GM20000 (cell line): ENCODE results near the gene C3orf33.
"Not testable (repeated sequence)": the region's sequence is repeated elsewhere in the genome, so short reads cannot be mapped to it uniquely, and the experiment has no call there.

Source experiments
- DNase-seq: peaks from one replicate; pipeline ENCODE4 v3.0.0; 2012; ENCODE audit warnings: low spot score
- TF ChIP-seq, protein P1 (sequence below): IDR thresholded peaks from 2 replicates; pipeline ENCODE4 v1.5.1; 2012; ENCODE audit warnings: mild to moderate bottlenecking, control low read depth; ENCODE audit errors: extremely low read depth, missing control alignments

The C3orf33 gene

GRCh38 chr3:155843569-155843968 is 37.5 kb upstream of the C3orf33 start:
- TF ChIP-seq, protein P1, sequence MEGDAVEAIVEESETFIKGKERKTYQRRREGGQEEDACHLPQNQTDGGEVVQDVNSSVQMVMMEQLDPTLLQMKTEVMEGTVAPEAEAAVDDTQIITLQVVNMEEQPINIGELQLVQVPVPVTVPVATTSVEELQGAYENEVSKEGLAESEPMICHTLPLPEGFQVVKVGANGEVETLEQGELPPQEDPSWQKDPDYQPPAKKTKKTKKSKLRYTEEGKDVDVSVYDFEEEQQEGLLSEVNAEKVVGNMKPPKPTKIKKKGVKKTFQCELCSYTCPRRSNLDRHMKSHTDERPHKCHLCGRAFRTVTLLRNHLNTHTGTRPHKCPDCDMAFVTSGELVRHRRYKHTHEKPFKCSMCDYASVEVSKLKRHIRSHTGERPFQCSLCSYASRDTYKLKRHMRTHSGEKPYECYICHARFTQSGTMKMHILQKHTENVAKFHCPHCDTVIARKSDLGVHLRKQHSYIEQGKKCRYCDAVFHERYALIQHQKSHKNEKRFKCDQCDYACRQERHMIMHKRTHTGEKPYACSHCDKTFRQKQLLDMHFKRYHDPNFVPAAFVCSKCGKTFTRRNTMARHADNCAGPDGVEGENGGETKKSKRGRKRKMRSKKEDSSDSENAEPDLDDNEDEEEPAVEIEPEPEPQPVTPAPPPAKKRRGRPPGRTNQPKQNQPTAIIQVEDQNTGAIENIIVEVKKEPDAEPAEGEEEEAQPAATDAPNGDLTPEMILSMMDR = no peak
- no peak for DNase-seq

DNA sequence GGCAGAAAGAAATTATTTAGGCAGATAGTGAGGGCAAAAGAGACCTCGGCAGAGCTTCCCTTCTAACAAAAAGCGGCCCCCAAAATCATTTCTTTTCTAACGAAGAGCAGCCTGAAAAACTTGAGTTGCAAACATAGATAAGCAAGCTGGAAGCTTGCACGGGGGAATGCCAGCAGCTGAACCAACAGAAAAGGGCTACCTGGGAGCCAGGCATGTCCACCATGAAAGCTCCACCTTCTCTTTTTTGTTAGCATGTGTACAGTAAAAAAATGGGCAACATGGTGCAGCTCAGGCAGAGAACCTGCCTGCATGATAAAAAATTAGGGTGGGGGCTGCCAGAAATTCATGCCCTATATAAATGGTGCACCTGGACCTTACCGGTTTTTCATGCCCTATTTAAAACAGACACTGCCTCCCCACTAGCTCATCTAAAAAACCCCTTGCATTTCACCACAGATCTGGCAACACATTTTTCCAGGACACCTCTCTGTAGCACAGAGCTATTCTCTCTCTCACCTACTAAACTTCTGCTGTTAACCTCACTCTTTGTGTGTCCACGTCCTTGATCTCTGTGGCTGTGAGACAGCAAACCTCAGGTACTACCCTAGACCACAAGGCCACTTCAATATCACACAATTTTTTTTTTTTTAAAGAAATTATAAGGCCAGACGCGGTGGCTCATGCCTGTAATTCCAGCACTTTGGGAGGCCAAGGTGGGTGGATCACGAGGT is 29.4 kb upstream of the C3orf33 start:
- DNase-seq = no peak
- TF ChIP-seq, protein P1 = no peak

GRCh38 chr3:155828490-155829098 is 22.5 kb upstream of the C3orf33 start:
- DNase-seq = not testable (repeated sequence)

- TF ChIP-seq, protein P1 = no peak
- DNase-seq = no peak
Observed at GRCh38 chr3:155815030-155815545, 9.0 kb upstream of the C3orf33 start.

DNA sequence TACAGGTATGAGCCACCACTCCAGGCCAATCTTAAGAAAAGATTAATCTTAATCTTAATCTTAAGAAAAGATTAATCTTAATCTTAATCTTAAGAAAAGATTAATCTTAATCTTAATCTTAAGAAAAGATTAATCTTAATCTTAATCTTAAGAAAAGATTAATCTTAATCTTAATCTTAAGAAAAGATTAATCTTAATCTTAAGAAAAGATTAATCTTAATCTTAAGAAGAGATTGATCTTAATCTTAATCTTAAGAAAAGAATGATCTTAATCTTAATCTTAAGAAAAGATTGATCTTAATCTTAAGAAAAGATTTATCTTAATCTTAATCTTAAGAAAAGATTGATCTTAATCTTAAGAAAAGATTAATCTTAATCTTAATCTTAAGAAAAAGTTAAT is 7.1 kb upstream of the C3orf33 start:
- DNase-seq = not testable (repeated sequence)

DNA sequence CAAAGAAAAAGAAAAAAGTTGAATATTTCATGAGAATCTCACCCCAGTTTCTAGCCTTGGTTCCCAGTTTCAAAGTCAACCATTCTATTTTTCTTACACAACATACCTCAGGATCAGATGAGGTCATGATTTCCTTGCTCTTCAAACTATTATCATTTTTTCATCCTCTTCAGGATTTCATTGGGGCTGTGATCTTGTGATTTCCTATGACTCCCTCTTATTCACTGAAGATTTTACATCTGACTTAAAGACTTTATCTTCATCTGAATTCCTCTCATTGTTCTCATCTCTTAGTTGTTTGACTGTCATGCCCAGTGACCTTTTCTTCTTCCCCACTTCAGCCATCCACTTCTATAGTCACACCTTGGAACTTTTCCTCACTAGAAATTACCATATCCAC is 3.1 kb upstream of the C3orf33 start:
- no peak for DNase-seq
- TF ChIP-seq, protein P1 = no peak

DNA sequence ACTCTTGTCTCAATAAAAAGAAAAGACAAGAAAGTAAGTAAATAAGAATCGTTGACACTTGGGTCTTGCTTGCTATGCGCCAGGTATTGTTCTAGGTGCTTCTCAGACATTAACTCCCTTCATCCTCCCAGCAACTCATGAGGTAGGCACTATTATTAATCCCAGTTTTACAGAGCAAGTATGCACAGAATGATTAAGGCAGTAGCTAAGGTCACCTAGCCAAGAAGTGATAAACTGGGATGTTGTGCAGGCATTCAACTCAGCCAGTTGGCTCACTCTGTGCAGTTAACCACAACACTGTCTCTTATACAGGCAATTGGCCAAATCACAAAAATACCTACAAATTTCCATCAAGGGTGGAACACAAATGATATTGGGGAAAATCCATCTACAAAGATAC is 1.7 kb upstream of the C3orf33 start:
- no peak for DNase-seq
- TF ChIP-seq, protein P1 = no peak

GRCh38 chr3:155805204-155805801 is 775 bp downstream of the C3orf33 start:
- DNase-seq = no peak
- TF ChIP-seq, protein P1 = no peak
